ENCODE measurements around the gene PTAR1.

Gene PTAR1

DNA sequence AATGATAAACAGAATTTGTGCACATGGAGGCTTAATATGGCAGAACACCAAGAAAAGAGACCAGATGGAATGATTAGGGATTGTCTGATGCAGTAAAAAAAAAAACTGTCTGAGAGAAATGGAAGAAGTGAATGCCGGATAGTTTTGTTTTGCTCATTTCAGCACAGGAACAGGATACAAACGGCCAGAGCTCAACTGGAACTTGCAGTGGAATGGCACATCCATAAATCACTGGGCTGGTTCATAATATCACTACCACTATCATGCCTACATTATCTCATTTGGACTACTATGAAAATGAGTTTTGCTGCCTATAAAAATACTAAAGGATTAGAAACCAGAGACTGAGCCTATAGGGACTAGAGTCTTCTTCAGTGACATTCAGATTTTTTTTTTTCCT is 9.7 kb downstream of the PTAR1 start:
- DNase-seq (ENCODE audit: low read depth): no peak

DNA sequence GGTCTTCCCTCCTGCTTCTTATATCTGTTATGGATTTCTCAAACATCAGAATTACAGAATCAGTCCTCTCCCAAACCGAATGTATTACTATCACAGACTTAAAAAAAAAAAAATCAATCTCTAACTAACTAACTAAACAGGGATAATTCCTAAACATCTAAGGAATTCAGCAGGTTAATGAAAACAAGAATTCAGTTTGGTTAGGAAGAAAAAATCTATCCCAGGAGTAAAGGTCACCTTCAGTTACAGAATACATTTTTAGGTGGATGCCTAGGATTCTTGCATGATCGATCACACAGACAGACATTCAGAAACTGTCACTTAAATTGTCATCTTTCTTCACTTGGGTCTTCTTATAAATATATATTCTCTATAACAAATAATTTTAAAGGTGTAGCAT is 11.5 kb downstream of the PTAR1 start:
- DNase-seq (ENCODE audit: low read depth): no peak

GRCh38 chr9:69746859-69747560 is 12.8 kb downstream of the PTAR1 start:
- no peak for DNase-seq (ENCODE audit: low read depth)

- DNase-seq (ENCODE audit: low read depth): no peak
Observed at GRCh38 chr9:69745716-69746437, 13.9 kb downstream of the PTAR1 start.

- no peak for DNase-seq (ENCODE audit: low read depth)
Observed at GRCh38 chr9:69744688-69745380, 15.0 kb downstream of the PTAR1 start.

DNA sequence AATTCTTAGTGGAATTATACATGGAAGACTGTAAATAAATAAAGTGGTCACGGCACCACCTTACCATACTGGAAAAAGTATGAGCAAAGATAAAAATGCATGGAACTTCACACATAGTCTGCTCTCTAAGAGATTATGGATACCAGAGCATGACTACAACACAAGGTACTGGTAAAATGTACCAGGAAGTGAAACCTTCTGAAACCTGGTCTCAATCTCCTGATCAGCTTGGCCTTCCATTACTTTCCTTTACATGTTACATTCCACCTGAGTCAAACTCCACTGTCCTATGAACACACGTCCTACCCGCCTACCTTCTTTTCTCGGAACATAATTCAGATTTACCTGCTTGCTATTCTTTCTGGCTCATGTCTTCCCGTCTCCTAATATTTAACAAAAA is 15.9 kb downstream of the PTAR1 start:
- DNase-seq (ENCODE audit: low read depth): no peak

DNA sequence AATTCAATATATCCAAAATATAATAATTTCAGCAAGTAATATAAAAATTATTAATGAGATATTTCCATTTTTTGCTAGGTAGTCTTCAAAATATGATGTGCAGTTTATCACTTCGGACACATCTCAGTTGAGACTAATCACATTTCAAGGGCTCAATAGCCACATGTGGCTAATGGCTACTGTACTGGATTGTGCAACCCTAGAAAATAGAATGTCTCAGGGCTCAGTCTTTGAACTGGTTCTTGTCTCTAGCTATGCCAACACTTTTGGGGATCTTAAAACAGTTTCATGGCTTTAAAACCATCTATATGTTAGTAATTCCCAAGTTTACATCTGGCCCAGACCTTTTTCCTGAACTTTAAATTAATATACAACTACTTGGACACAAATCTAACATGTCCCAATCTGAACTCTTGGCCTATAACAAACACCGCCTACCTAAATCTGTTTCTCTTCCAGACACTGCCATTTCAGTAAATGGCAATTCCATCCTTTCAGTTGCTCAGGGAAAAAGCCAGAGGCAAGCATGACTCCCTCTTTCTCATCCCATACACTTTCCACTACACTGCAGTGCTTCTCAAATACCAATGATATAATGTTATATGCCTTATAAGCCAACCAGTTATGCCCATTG is 18.8 kb downstream of the PTAR1 start:
- DNase-seq (ENCODE audit: low read depth): no peak

GRCh38 chr9:69731348-69731747 is 28.5 kb downstream of the PTAR1 start:
- DNase-seq (ENCODE audit: low read depth): no peak

GRCh38 chr9:69719983-69720382 is 39.8 kb downstream of the PTAR1 start:
- DNase-seq (ENCODE audit: low read depth): no peak

- DNase-seq (ENCODE audit: low read depth): no peak
Observed at GRCh38 chr9:69719367-69719766, 40.4 kb downstream of the PTAR1 start.

DNA sequence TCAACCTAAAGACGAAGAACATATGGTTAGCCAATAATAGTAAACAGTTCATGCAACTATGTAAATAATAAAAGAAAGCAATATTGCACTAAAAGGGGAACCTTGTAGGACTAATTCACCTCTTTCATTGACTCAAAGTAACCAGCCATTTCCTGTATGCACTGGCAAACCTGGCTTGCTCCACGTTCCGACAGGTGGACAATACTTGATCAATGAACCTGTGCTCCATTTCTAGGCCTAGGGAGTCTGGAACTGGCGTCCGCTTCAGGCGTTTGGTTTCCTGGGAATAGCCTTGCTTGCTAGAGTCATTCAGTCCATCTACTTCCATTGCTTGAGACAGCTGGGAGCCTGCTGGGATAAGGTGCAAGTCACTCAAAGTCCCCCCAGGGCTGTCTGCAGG is 41.6 kb downstream of the PTAR1 start:
- DNase-seq (ENCODE audit: low read depth): no peak

DNA sequence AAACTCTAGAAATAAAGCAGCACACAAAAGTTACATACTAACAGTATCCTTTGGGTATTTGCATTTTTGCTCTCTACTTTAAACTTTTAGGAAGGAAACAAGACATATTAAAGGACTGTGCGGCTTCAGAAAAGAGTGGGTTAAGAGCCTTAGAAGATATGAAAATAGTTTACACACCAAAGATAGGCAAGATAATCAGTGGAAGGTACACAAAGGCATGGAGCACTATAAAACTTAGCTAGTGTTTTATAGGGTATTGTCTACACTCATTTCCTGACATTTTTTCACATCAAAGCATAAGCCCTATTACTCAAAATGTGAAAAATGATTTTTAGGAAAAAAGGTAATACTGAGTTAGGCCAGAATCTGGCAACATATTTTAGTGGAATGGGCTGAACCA is 44.0 kb downstream of the PTAR1 start:
- DNase-seq (ENCODE audit: low read depth): no peak

- DNase-seq (ENCODE audit: low read depth): no peak
Observed at GRCh38 chr9:69715096-69715495, 44.7 kb downstream of the PTAR1 start.

- no peak for DNase-seq (ENCODE audit: low read depth)
Observed at GRCh38 chr9:69697475-69697874, 62.3 kb downstream of the PTAR1 start.

DNA sequence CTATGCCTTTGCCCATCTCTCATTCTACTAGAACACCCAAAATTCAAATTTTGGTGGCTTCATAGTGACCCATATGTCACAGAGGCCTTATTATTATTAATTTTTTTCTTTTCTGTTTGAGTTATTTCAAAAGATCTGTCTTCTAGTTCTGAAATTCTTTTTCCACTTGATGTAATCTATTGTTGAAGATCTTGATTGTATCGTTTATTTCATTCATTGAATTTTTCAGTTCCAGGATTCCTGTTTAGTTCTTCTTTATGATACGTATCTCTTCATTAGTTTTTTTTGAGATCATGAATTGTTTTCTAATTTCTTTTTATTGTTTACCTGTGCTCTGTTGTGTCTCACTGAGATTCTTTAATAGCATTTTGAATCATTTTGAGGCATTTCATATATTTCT is 63.0 kb downstream of the PTAR1 start:
- no peak for DNase-seq (ENCODE audit: low read depth)

- DNase-seq (ENCODE audit: low read depth): no peak
Observed at GRCh38 chr9:69689991-69690538, 69.7 kb downstream of the PTAR1 start.

- DNase-seq (ENCODE audit: low read depth): no peak
Observed at GRCh38 chr9:69683927-69684326, 75.9 kb downstream of the PTAR1 start.

- DNase-seq (ENCODE audit: low read depth): no peak
Observed at GRCh38 chr9:69678843-69679538, 80.8 kb downstream of the PTAR1 start.

DNA sequence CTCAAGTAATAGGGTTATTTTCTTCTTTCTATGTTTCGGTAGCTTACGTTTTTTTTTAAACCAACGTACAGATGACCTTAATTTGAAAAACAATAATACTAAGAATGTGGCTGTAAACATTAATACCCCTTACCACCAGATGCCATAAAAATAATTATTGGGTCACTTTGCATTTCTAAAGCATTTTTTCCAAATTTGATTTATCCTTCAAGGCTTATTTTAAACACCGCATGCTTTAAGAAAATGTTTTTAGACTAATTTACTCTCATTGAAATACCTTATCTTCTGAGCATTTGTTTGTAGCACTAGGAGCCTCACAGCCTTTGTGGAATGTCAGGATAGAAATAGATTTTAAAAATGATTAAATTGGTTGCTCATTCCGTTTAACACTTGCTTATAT is 81.9 kb downstream of the PTAR1 start:
- DNase-seq (ENCODE audit: low read depth): no peak

DNA sequence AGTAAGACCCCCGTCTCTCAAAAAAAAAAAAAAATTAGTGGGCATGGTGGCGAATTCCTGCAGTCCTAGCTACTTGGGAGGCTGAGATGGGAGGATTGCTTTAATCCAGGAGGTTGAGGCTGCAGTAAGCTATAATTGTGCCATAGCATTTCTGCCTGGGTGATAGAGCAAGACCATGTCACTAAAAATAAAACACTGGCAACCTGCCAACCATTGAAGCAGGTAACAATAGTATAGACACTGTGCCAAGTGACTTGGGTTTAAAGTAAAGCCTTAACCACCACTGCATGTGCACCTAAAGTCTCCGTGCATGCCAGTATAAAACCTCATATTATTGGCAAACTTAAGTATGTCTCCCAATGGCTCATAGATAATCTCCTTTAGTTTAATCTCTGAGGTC is 84.2 kb downstream of the PTAR1 start:
- DNase-seq (ENCODE audit: low read depth): no peak

- no peak for DNase-seq (ENCODE audit: low read depth)
Observed at GRCh38 chr9:69674716-69675438, 84.9 kb downstream of the PTAR1 start.
